ENCODE data around the gene DBNL. TPM values are rescaled to one million over a fixed set of nuclear protein-coding genes. Genes with fewer than 3 reads are reported as not detected.
"Not testable (repeated sequence)": the region's sequence is repeated elsewhere in the genome, so short reads cannot be mapped to it uniquely, and the experiment has no call there.

DBNL gene
- total RNA-seq (100 to 1,000 TPM; 157 to 166 TPM), polyA plus RNA-seq (100 to 1,000 TPM; 177 to 250 TPM)

- peak; percentile 79 to 91 (median 82) for DNase-seq
- Histone ChIP-seq H3K4me1 (ENCODE audit: insufficient read depth, low read length) (peaks cover 57% of the 10 kb centered on the region), H3K27me3 (ENCODE audit: insufficient read depth, low read length) (no peaks in the 10 kb centered on the region), H3K36me3 (ENCODE audit: insufficient read depth, low read length) (peaks cover 2% of the 10 kb centered on the region), H3K27ac (ENCODE audit: low read depth, low read length) (peak within 1 kb of the TSS; percentile 96), H3K4me3 (ENCODE audit: low read length in 2 of 2) (peak within 1 kb of the TSS; percentile 89 to 94), H3K9me3 (ENCODE audit: control insufficient read depth in 1 of 2, low read length in 2 of 2) (no peaks in the 10 kb centered on the region)
- intact Hi-C loops (cut with micrococcal nuclease): loop anchor here (1.0 kb wide), 2 partner anchors 25 to 38 kb away; partner anchors contain the start of gene POLM
- H3K4me3 Mint-ChIP-seq: peak within 1 kb of the TSS; percentile 89 to 96 (median 93)
- peak within 1 kb of the TSS; percentile 94 to 98 (median 96) for H3K27ac Mint-ChIP-seq
- peaks cover 32 to 66% (median 50%) of the 10 kb centered on the region in 4 donors for H3K4me1 Mint-ChIP-seq
- ChIA-PET CTCF (ENCODE audit: partially characterized antibody) (interaction anchor here (0.7 to 2.9 kb wide), 4 partner anchors 20 to 522 kb away, joined by 3 to 15 read pairs (median 4); no protein-coding TSS in a partner anchor), POLR2A (ENCODE audit: partially characterized antibody) (interaction anchor here (0.6 to 11.9 kb wide), 16 partner anchors 9 to 841 kb away, joined by 3 to 119 read pairs (median 4); partner anchors contain the start of genes DDX56, NUDCD3, PGAM2 and POLD2)
- H3K9me3 Mint-ChIP-seq: no peaks in the 10 kb centered on the region
- H3K36me3 Mint-ChIP-seq: peaks cover 12 to 32% of the 10 kb centered on the region in 2 donors
- no peaks in the 10 kb centered on the region for H3K27me3 Mint-ChIP-seq
Measured at GRCh38 chr7:44044315-44045225, at the start of gene DBNL. TSS of gene DBNL (plus strand) at chr7:44044702. CDS start at chr7:44044738, 36 bp downstream.

DNA sequence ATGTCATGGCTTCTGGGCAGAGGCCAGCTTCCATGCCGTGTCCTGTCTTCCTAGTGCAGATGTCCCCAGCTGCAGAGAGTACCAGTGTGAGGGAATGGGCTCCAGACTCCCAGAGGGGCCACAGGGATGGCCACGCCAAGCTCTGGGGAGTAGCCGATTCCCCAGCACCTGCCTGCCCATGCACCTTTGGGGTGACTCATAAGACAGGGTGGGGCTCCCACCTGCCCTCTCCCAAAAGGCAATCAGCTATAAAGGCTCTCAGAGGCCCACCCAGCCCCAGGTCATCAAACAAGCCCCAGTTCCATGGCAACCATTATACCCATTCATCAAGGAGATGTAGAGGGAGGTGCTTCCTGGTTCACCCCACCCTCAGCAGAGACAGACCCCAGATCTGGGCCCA lies 47.0 kb upstream of the DBNL start, which contains the start of gene SPDYE1:
SPDYE1 (plus strand) TSS at position 366 of the 400 bp plus-strand sequence. CDS start 2,053 bp downstream, outside the sequence.
- H3K4me3 Mint-ChIP-seq; H3K9me3 Mint-ChIP-seq; H3K9me3 ChIP-seq (ENCODE audit: control insufficient read depth in 1 of 2, low read length in 2 of 2); H3K4me1 ChIP-seq (ENCODE audit: insufficient read depth, low read length); H3K4me3 ChIP-seq (ENCODE audit: low read length in 2 of 2); H3K36me3 Mint-ChIP-seq; H3K27me3 Mint-ChIP-seq; H3K36me3 ChIP-seq (ENCODE audit: insufficient read depth, low read length); CTCF ChIA-PET (ENCODE audit: partially characterized antibody); H3K27ac Mint-ChIP-seq; H3K27ac ChIP-seq (ENCODE audit: low read depth, low read length); H3K4me1 Mint-ChIP-seq; H3K27me3 ChIP-seq (ENCODE audit: insufficient read depth, low read length); POLR2A ChIA-PET (ENCODE audit: partially characterized antibody); intact Hi-C loops (cut with micrococcal nuclease); DNase-seq: not testable (repeated sequence)

DNA sequence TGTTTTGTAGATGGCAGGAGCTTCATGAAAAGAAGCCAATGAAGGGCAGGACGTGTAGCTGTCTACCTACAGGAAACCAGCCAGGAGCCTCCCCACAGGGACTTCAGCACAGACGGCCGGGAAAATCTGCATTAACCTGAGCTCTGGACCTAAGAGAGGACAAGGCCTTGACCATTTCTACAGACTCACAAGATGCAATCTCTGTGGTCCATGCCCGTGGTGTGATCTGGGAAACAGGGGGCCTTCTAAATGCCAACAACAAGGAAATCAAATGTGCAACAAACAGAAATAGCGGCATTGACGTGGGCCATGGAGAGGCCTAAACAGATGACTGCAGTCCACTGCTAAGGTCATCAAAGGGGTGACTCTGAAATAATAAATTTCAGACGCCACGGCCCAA lies 32.4 kb upstream of the DBNL start:
- H3K27me3 Mint-ChIP-seq; H3K9me3 ChIP-seq (ENCODE audit: control insufficient read depth in 1 of 2, low read length in 2 of 2); H3K9me3 Mint-ChIP-seq; H3K4me1 ChIP-seq (ENCODE audit: insufficient read depth, low read length); H3K4me3 Mint-ChIP-seq; H3K36me3 Mint-ChIP-seq; H3K27me3 ChIP-seq (ENCODE audit: insufficient read depth, low read length); intact Hi-C loops (cut with micrococcal nuclease); H3K27ac ChIP-seq (ENCODE audit: low read depth, low read length); H3K27ac Mint-ChIP-seq; H3K4me1 Mint-ChIP-seq; H3K4me3 ChIP-seq (ENCODE audit: low read length in 2 of 2); DNase-seq; H3K36me3 ChIP-seq (ENCODE audit: insufficient read depth, low read length); POLR2A ChIA-PET (ENCODE audit: partially characterized antibody); CTCF ChIA-PET (ENCODE audit: partially characterized antibody): not testable (repeated sequence)

DNA sequence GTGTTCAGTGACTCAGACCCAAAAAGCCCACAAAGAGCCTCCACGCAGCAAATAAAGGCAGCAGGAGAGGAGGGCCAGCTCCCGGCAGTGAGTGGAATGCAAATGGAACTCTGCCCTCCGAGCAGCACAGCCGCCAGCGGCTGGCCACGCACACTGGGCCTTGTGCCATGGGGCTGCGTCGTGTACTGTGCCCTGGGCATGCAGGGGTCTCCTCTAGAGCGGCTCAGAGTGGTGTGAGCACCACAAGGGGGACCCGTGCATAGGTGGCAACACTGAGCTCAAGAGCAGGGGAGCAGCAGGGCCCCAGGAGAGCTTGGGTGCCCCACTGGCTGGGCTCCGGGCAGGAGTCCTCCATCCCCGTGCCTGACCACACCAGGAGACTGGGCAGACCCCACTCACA lies 29.4 kb upstream of the DBNL start:
- H3K27ac ChIP-seq (ENCODE audit: low read depth, low read length); H3K4me3 Mint-ChIP-seq; DNase-seq; CTCF ChIA-PET (ENCODE audit: partially characterized antibody); POLR2A ChIA-PET (ENCODE audit: partially characterized antibody); H3K36me3 ChIP-seq (ENCODE audit: insufficient read depth, low read length); H3K27me3 Mint-ChIP-seq; H3K4me3 ChIP-seq (ENCODE audit: low read length in 2 of 2); H3K9me3 Mint-ChIP-seq; H3K36me3 Mint-ChIP-seq; H3K27ac Mint-ChIP-seq; intact Hi-C loops (cut with micrococcal nuclease); H3K9me3 ChIP-seq (ENCODE audit: control insufficient read depth in 1 of 2, low read length in 2 of 2); H3K27me3 ChIP-seq (ENCODE audit: insufficient read depth, low read length); H3K4me1 ChIP-seq (ENCODE audit: insufficient read depth, low read length): not testable (repeated sequence)
- peaks cover 2 to 20% (median 7%) of the 10 kb centered on the region in 4 donors for H3K4me1 Mint-ChIP-seq

GRCh38 chr7:44018857-44019807 lies 25.4 kb upstream of the DBNL start:
- peaks cover 5 to 27% (median 13%) of the 10 kb centered on the region in 4 donors for H3K4me1 Mint-ChIP-seq
- ChIA-PET CTCF (ENCODE audit: partially characterized antibody) (interaction anchor here (0.7 to 1.6 kb wide), 9 partner anchors 18 to 547 kb away, joined by 3 to 15 read pairs (median 4); partner anchors contain the start of gene DBNL), POLR2A (ENCODE audit: partially characterized antibody) (interaction anchor here (0.8 to 2.2 kb wide), 3 partner anchors 25 to 471 kb away, joined by 3 to 10 read pairs (median 6); partner anchors contain the start of gene DBNL)
- peak overlapping the region; percentile 89 to 96 (median 92) for H3K4me3 Mint-ChIP-seq
- DNase-seq: peak; percentile 98 to 99 (median 99)
- H3K36me3 ChIP-seq (ENCODE audit: insufficient read depth, low read length); H3K27me3 Mint-ChIP-seq; H3K4me1 ChIP-seq (ENCODE audit: insufficient read depth, low read length); H3K9me3 Mint-ChIP-seq; H3K36me3 Mint-ChIP-seq; H3K9me3 ChIP-seq (ENCODE audit: control insufficient read depth in 1 of 2, low read length in 2 of 2); H3K27me3 ChIP-seq (ENCODE audit: insufficient read depth, low read length): not testable (repeated sequence)
- peak overlapping the region; percentile 92 to 96 (median 94) for H3K27ac Mint-ChIP-seq
- H3K27ac ChIP-seq (ENCODE audit: low read depth, low read length): peak overlapping the region; percentile 82
- intact Hi-C loops (cut with micrococcal nuclease): loop anchor here (1.0 to 2.0 kb wide), 4 partner anchors 25 to 181 kb away; partner anchors contain the start of genes DBNL, POLD2, POLM and YKT6
- H3K4me3 ChIP-seq (ENCODE audit: low read length in 2 of 2): peak overlapping the region; percentile 42 to 72

DNA sequence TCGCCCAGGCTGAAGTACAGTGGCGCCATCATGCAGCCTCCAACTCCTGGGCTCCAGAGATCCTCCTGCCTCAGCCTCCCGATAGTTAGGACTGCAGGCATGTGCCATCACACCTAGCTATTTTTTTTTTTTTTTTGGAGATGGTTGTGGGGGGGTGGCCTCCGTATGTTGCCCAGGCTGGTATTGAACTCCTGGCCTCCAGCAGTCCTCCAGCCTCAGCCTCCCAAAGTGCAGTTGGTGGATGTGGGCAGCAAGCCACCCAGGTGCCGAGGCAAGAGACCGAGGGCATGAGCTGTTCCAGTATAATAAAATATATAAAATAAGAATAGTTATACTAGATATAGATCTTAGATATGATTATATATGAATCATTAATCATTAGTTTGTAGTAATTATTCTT lies 24.7 kb upstream of the DBNL start:
- H3K4me3 ChIP-seq (ENCODE audit: low read length in 2 of 2); H3K27me3 Mint-ChIP-seq; H3K4me1 ChIP-seq (ENCODE audit: insufficient read depth, low read length); H3K36me3 ChIP-seq (ENCODE audit: insufficient read depth, low read length); H3K27ac ChIP-seq (ENCODE audit: low read depth, low read length); H3K4me3 Mint-ChIP-seq; H3K9me3 ChIP-seq (ENCODE audit: control insufficient read depth in 1 of 2, low read length in 2 of 2); H3K36me3 Mint-ChIP-seq; H3K9me3 Mint-ChIP-seq; H3K27me3 ChIP-seq (ENCODE audit: insufficient read depth, low read length): not testable (repeated sequence)
- ChIA-PET POLR2A (ENCODE audit: partially characterized antibody) (interaction anchor here (0.8 to 2.2 kb wide), 3 partner anchors 25 to 470 kb away, joined by 3 to 10 read pairs (median 6); partner anchors contain the start of gene DBNL), CTCF (ENCODE audit: partially characterized antibody) (interaction anchor here (0.7 to 1.6 kb wide), 10 partner anchors 17 to 546 kb away, joined by 3 to 15 read pairs (median 4); partner anchors contain the start of gene DBNL)
- peaks cover 5 to 27% (median 13%) of the 10 kb centered on the region in 4 donors for H3K4me1 Mint-ChIP-seq
- H3K27ac Mint-ChIP-seq: peak overlapping the region in 1 of 7 donors; percentile 92
- intact Hi-C loops (cut with micrococcal nuclease): loop anchor here (1.0 to 5.0 kb wide), 5 partner anchors 24 to 457 kb away; partner anchors contain the start of genes DBNL, POLD2, POLM and YKT6
- peak in 2 of 5 donors; percentile 2 to 5 for DNase-seq
